T-helper 1 cell treated with Interleukin-12 subunit alpha and Interleukin-12 subunit beta and Interleukin-4 antibody, amounts not matched to agents 30 ng/mL and 1 ng/mL, for 36 hours (primary cell): ENCODE data around the gene CGB1. TPM values are rescaled to one million over a fixed set of nuclear protein-coding genes. Genes with fewer than 3 reads are reported as not detected.
"Not testable (repeated sequence)": the region's sequence is repeated elsewhere in the genome, so short reads cannot be mapped to it uniquely, and the experiment has no call there.

Experiments
- intact Hi-C: fragments of 100-400 bp; cut with micrococcal nuclease; formaldehyde crosslinking; loops from one replicate; pipeline ENCODE4 v1.15.1; 2024
- total RNA-seq: library from RNA; stranded (reverse); gene quantifications from 2 replicates; pipeline ENCODE4 v1.2.3, GENCODE V29; 2022

CGB1 gene
- total RNA-seq, 1 donor from 2014 or later = not detected

DNA sequence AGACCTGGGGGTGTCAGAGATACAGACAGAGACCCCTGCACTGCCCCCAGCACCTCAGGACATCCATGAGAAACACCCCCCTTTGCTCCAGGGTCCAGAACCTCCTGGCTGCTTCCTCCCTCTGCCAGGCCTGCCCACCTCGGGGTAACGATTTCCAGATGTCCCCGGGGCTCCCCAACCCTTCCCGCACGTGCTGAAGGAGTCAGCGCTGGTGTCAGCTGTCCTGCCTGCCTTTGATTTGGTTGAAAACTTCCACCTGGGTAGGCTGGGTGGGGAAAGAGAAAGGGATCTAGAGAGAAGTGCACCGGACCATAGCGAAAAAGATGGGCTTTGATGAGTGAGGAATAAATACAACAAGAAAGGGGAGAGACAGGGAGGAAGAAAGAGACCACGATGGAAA, 22.4 kb upstream of the CGB1 start:
- intact Hi-C loops = loop anchor here (5.0 kb wide), 1 partner anchor 42 kb away; the partner anchor contains the start of gene LHB

DNA sequence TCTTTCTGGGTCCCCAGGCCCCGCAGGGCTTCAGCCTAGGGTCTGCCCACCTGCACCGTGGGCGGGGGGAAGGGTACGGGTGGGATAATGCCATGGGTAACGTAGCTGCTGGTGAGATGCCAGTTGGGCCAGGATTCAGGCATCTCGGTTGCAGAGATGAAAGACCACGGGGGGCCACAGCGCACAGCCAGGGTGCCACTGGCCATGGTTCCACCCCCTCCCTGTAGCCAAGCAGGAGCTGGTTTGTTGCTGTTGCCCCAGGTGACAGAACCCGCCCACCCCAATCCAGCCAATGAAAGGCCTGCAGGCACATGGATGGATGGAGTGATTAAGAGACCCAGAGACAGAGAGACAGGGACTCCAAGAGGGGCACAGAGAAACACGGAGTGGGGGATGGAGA, 21.9 kb upstream of the CGB1 start:
- intact Hi-C loops = loop anchor here (5.0 kb wide), 1 partner anchor 41 kb away; the partner anchor contains the start of gene LHB

DNA sequence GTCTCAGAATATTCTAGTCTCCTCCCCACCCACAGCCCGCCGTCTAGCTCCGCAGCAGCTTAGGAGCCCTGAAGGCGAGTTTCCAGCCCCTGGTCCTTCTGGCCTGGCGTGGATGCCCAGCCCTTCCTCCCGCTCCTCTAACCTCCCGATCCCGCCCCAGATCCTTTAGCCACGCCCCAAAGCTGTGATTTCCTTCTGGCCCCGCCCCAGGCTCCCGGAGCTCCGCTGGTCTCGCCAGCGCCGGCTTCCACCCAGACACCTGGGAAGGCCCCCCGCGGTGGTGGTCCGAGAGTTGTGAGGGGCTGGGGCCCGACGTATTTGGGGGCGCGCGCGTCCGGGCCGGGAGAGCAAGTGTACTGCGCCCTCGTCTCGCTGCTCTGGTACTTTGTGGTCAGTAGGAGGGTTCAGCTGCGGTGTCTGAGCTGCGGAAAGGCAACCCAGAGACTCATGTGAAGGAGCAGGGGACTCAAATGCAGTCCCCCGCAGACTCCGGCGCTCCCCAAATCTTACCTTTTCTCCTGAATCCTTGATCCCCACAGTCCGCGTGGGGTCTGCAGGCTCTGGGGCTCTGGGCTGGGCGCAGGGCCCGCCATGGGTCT, 21.0 kb upstream of the CGB1 start, which contains the start of gene CGB7:
Gene CGB7 (minus strand): TSS at position 114 of the 599 bp plus-strand sequence. CDS start 2,374 bp downstream, outside the sequence.
- intact Hi-C loops = loop anchor here (5.0 kb wide), 1 partner anchor 40 kb away; the partner anchor contains the start of gene LHB

DNA sequence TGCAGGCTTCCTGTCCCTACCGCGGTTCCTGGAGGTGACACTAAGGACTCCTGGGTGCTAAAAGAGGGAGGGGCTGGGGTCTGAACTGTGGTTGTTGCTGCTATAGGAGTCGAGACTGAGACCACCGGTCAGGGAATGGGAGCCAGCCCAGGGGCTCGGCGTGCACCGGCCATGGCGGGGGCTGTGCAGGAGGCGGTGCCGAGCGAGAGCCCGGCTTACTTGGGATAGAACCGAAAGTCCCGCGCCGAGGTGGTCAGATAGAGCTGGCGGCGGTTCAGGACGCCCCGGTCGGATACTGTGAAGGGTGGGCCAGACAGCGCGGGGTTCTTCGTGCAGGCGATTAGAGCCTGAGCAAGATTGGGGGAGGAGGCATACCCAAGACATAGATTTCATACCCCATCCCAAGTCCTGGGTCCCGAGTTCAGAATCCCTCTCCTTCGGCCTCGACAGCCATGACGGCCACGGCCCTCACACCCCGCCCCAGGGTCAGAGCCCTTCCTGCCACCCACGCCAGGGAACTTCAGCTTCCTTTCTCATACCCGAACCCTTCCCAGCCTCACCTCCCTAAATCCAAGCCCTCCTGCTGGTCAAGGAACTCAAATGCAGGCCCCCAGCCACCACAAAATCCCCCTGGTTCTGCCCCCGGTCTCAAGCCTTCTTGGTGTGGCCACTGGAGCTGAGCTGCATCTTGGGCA, 20.4 kb upstream of the CGB1 start:
- intact Hi-C loops = loop anchor here (5.0 kb wide), 1 partner anchor 40 kb away; the partner anchor contains the start of gene LHB

DNA sequence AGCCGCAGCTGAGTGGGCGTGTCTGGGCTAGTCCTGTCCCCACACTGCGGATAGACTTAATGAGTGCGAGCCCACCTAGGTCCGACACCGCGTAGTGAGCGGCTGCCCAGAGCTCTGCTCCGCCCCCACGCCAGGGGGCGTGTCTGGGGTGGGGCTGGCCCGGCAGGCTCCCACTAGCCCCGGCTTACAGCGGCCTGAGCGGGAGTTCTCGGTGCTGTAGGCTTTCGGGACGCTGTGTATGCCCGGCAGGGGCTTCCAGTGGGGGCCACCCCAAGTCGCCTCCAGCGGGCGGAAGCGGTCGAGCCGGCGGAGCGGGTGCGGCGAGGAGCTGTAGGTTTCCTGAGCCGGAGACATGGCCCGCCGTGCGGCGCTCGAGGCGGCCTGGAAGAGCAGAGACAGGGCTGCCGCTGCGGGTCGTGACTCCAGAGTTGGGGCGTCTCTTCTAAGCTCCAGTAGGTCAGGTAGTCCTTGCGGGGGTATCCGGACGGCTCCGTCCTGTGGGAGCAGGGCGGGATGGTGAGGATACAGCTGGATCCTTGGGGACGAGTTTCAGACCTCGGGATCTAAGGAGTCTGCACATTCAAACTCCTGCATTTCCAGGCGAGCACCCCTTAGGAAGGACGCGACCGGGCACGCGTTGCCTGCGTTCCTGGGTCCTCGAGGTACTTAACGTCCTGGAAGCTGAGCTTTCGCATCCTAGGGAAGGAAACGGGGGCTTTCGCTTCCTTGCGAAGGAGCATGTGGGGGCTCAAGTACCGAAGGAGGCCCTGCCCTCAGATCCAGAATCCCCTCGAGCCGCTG, 19.6 kb upstream of the CGB1 start:
- intact Hi-C loops = loop anchor here (5.0 kb wide), 1 partner anchor 39 kb away; the partner anchor contains the start of gene LHB

DNA sequence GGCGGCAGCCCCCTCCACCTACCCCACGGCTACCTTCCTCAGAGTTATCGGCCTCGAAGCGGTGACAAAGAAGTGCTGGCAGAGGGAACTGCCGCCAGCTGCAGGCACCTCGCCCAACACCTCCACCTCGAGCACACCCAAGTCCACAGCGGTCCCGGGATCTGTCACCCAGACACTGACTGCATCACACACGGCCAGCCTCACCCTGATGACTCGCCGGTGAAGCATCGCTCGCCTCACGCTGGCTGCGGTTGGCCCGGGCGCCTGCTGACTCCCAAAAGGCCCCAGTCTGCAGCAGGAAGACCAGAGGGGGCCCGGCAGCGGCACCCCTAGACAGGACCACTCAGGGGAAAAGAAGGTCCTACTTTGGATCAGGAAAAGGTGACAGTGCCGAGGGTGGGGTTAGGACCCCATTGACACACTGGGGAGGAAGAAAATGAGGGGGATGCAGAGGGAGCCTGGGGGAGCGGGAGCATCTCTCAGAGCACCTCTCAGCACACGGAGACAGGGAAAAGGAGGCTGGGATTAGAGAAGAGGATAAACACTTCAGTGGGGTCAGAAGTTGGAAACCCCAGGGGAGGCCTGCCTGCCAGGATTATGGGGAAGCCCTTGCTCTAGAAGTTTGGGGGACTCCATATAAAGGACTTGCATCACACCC, 13.8 kb upstream of the CGB1 start:
- intact Hi-C loops = not testable (repeated sequence)

DNA sequence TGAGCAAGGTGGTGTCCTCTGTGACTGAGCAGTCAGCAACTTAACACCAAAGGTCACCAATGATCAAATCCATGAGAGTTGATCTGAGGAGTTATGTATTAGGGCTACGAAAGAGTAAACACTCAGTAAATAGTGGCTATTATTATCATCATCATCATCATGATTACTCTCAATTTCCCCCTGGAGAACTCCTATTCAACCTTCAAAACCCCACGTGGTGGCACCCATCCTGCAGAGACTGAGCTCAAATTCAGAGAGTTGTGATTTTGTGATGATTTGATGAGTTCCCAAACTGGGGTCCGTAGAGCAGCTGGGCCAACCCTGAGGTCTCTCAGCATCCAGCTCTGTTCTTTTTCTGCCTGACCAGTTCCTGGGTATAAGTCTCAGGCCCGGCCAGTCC, 13.1 kb upstream of the CGB1 start:
- intact Hi-C loops = not testable (repeated sequence)

DNA sequence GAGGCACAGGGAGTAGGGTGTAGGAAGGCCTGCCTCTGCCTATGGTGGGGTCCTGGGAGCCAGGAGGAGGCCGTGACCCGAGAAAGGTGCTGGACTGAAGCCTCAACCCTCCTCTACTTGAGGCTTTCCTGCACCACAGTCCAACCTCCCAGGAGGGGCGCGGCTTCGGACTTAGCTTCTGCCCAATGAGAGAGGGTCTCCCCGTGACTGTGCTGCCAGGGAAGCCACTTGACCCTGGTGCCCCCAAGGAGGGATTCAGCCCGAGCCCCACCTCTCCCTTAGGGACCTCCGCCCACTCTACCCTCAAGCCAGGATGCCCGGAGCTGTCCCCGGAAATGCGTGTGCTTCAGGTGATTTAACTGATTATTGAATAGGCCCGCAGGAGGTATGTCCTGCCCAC, 12.3 kb upstream of the CGB1 start, which contains the start of gene CGB8:
Gene CGB8 (minus strand): TSS at position 101 of the 400 bp plus-strand sequence. CDS start 372 bp downstream, outside the sequence.
- intact Hi-C loops = not testable (repeated sequence)

DNA sequence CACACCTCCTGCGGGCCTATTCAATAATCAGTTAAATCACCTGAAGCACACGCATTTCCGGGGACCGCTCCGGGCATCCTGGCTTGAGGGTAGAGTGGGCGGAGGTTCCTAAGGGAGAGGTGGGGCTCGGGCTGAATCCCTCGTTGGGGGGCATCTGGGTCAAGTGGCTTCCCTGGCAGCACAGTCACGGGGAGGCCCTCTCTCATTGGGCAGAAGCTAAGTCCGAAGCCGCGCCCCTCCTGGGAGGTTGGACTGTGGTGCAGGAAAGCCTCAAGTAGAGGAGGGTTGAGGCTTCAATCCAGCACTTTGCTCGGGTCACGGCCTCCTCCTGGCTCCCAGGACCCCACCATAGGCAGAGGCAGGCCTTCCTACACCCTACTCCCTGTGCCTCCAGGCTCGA, 6.9 kb upstream of the CGB1 start, which contains the start of gene CGB5:
Gene CGB5 (plus strand): TSS at position 301 of the 400 bp plus-strand sequence. CDS start 362 bp downstream, outside the sequence.
- intact Hi-C loops = not testable (repeated sequence)

DNA sequence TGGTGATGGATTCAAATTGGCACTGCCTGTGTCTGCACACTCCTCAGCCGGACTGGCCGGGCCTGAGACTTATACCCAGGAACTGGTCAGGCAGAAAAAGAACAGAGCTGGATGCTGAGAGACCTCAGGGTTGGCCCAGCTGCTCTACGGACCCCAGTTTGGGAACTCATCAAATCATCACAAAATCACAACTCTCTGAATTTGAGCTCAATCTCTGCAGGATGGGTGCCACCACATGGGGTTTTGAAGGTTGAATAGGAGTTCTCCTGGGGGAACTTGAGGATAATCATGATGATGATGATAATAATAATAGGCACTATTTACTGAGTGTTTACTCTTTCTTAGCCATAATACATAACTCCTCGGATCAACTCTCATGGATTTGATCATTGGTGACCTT, 6.0 kb upstream of the CGB1 start:
- intact Hi-C loops = not testable (repeated sequence)

DNA sequence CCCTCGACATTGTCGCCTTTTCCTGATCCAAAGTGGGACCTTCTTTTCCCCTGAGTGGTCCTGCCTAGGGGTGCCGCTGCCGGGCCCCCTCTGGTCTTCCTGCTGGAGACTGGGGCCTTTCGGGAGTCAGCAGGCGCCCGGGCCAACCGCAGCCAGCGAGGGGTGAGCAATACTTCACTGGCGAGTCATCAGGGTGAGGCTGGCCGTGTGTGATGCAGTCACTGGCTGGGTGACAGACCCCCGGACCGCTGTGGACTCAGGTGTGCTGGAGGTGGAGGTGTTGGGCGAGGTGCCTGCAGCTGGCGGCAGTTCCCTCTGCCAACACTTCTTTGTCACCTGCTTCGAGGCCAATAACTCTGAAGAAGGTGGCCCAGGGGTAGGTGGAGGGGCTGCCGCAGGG, 5.5 kb upstream of the CGB1 start:
- intact Hi-C loops = no loop called here

DNA sequence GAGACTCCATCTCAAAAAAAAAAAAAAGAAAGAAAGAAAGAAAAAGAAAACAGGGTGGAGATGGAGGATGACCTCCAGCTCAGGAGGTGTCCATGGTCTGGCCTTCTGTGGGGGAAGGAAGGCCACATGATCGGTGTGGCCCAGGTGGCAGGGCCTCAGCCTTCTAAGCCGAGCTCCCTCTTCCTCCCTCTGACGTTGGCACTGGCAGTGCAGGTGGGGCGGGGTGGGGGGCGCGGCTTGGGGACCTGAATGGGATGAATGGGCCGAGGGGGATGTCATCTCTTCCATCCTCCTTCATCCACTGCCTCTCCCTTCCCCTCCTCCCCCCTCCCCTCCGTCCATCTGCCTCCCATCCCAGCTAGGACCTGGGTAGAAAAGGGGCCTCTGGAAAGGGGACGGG, 3.0 kb upstream of the CGB1 start:
- intact Hi-C loops = not testable (repeated sequence)

DNA sequence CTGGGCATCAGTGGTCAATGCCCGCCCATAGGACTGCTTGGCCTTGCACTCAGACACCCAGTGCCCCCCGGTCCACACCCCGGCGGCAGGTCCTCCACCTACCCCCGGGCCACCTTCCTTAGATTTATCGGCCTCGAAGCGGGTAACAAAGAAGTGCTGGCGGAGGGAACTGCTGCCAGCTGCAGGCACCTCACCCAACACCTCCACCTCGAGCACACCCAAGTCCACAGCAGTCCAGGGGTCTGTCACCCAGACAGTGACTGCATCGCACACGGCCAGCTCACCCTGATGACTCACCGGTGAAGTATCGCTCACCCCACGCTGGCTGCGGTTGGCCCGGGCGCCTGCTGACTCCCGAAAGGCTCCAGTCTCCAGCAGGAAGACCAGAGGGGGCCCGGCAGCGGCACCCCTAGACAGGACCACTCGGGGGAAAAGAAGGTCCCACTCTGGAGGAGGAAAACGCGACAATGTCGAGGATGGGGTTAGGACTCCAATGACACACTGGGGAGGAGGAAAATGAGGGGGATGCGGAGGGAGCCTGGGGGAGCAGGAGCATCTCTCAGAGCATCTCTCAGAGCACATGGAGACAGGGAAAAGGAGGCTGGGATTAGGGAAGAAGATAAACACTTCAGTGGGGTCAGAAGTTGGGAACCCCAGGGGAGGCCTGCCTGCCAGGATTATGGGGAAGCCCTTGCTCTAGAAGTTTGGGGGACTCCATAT, 2.0 kb upstream of the CGB1 start:
- intact Hi-C loops = not testable (repeated sequence)

DNA sequence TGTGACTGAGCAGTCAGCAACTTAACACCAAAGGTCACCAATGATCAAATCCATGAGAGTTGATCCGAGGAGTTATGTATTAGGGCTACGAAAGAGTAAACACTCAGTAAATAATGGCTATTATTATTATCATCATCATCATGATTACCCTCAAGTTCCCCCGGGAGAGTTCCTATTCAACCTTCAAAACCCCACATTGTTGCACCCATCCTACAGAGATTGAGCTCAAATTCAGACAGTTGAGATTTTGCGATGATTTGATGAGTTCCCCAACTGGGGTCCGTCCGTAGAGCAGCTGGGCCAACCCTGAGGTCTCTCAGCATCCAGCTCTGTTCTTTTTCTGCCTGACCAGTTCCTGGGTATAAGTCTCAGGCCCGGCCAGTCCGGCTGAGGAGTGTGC, 1.4 kb upstream of the CGB1 start:
- intact Hi-C loops = not testable (repeated sequence)

DNA sequence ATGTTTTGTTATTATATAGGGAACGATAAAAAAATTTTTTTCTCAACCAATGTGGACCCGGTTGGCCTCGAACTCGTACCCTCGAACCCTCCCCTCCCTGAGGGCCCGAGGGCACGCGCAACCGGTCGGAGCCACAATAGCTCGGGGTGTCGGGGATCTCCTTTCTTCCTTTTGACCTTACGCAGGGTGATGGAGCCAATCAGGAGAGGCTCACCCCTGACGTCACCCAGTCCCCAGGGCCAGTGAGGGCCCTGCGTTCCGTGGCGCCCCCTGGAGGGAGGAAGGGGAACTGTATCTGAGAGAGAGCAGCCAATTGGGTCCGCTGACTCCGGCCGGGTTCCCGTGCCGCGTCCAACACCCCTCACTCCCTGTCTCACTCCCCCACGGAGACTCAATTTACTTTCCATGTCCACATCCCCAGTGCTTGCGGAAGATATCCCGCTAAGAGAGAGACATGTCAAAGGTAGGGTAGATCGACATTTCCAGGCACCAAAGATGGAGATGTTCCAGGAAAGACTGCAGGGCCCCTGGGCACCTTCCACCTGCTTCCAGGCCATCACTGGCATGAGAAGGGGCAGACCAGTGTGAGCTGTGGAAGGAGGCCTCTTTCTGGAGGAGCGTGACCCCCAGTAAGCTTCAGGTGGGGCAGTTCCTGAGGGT, 4.9 kb downstream of the CGB1 start, which contains the start of gene CGB2:
Gene CGB2 (plus strand): TSS at position 249 of the 660 bp plus-strand sequence. CDS start 206 bp downstream, at position 455.
- intact Hi-C loops = not testable (repeated sequence)

DNA sequence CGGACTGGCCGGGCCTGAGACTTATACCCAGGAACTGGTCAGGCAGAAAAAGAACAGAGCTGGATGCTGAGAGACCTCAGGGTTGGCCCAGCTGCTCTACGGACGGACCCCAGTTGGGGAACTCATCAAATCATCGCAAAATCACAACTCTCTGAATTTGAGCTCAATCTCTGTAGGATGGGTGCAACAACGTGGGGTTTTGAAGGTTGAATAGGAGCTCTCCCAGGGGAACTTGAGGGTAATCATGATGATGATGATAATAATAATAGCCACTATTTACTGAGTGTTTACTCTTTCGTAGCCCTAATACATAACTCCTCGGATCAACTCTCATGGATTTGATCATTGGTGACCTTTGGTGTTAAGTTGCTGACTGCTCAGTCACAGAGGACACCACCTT, 6.4 kb downstream of the CGB1 start:
- intact Hi-C loops = not testable (repeated sequence)

DNA sequence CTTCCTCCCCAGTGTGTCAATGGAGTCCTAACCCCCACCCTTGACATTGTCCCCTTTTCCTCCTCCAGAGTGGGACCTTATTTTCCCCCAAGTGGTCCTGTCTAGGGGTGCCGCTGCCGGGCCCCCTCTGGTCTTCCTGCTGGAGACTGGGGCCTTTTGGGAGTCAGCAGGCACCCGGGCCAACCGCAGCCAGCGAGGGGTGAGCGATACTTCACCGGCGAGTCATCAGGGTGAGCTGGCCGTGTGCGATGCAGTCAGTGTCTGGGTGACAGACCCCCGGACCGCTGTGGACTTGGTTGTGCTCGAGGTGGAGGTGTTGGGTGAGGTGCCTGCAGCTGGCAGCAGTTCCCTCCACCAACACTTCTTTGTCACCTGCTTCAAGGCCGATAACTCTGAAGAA, 6.9 kb downstream of the CGB1 start:
- intact Hi-C loops = not testable (repeated sequence)

DNA sequence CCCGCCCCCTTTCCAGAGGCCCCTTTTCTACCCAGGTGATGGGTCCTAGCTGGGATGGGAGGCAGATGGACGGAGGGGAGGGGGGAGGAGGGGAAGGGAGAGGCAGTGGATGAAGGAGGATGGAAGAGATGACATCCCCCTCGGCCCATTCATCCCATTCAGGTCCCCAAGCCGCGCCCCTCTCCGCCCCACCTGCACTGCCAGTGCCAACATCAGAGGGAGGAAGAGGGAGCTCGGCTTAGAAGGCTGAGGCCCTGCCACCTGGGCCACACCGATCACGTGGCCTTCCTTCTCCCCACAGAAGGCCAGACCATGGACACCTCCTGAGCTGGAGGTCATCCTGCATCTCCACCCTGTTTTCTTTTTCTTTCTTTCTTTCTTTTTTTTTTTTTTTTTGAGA, 8.0 kb downstream of the CGB1 start:
- intact Hi-C loops = not testable (repeated sequence)

DNA sequence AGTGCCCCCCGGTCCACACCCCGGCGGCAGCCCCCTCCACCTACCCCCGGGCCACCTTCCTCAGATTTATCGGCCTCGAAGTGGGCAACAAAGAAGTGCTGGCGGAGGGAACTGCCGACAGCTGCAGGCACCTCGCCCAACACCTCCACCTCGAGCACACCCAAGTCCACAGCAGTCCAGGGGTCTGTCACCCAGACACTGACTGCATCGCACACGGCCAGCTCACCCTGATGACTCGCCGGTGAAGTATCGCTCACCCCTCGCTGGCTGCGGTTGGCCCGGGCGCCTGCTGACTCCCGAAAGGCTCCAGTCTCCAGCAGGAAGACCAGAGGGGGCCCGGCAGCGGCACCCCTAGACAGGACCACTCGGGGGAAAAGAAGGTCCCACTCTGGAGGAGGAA, 11.1 kb downstream of the CGB1 start:
- intact Hi-C loops = not testable (repeated sequence)

DNA sequence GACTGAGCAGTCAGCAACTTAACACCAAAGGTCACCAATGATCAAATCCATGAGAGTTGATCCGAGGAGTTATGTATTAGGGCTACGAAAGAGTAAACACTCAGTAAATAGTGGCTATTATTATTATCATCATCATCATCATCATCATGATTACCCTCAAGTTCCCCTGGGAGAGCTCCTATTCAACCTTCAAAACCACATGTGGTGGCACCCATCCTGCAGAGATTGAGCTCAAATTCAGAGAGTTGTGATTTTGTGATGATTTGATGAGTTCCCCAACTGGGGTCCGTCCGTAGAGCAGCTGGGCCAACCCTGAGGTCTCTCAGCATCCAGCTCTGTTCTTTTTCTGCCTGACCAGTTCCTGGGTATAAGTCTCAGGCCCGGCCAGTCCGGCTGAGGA, 11.6 kb downstream of the CGB1 start:
- intact Hi-C loops = not testable (repeated sequence)
